Activated CD4-positive, alpha-beta T cell treated with anti-CD3 and anti-CD28 coated beads for 36 hours (primary cell): ENCODE results near the gene TMEM69. TPM values are rescaled to one million over a fixed set of nuclear protein-coding genes. Genes with fewer than 3 reads are reported as not detected.
"Not testable (repeated sequence)": the region's sequence is repeated elsewhere in the genome, so short reads cannot be mapped to it uniquely, and the experiment has no call there.

Experiments used
- ATAC-seq: fragments of 200-7000 bp; cut with Tn5 transposase; one replicate; pipeline ENCODE4 v1.10.0; 2021; ENCODE audit warnings: mild to moderate bottlenecking, moderate library complexity
- CTCF ChIA-PET: fragments of 350-600 bp; sonication (Branson Sonifier 250); formaldehyde crosslinking; loops from one replicate; lab custom pipeline; 2021; ENCODE audit warnings: antibody characterized with exemption; lab: Charles Lee
- POLR2A ChIA-PET: fragments of 350-600 bp; sonication (Branson Sonifier 250); formaldehyde crosslinking; loops from one replicate; lab custom pipeline; 2021; ENCODE audit warnings: antibody characterized with exemption, inconsistent platforms; lab: Charles Lee
- DNase-seq: peaks from one replicate; pipeline ENCODE4 v3.0.0-alpha.2; 2020
- H3K27ac Mint-ChIP-seq: one replicate; pipeline ENCODE4 v1.8.0; 2021; ENCODE audit warnings: mixed read lengths
- H3K27me3 Mint-ChIP-seq: one replicate; pipeline ENCODE4 v1.8.0; 2021; ENCODE audit warnings: mixed read lengths
- H3K36me3 Mint-ChIP-seq: one replicate; pipeline ENCODE4 v1.8.0; 2021; ENCODE audit warnings: low read depth, mixed read lengths
- H3K4me1 Mint-ChIP-seq: one replicate; pipeline ENCODE4 v1.8.0; 2021; ENCODE audit warnings: mixed read lengths
- H3K4me3 Mint-ChIP-seq: one replicate; pipeline ENCODE4 v1.8.0; 2021; ENCODE audit warnings: mild to moderate bottlenecking, moderate library complexity, mixed read lengths
- H3K9me3 Mint-ChIP-seq: one replicate; pipeline ENCODE4 v1.8.0; 2021; ENCODE audit warnings: low read depth, mixed read lengths
- intact Hi-C, 2 experiments: fragments of 100-400 bp; cut with DNase I in 1 of 2; cut with micrococcal nuclease in 1 of 2; formaldehyde crosslinking; loops; one replicate each; pipeline versions ENCODE4 v1.14.2 to v1.15.1; 2022 to 2024; cut with DNase I, micrococcal nuclease
- total RNA-seq, 2 experiments: library from RNA; stranded (reverse); gene quantifications; one replicate each; pipeline ENCODE4 v1.2.3, GENCODE V29; 2021

The TMEM69 gene
- total RNA-seq, 2 experiments from 2014 or later = 30.2 to 44.3 TPM

- ATAC-seq = no peak
- Mint-ChIP-seq H3K4me1 (peaks cover 79% of the 10 kb centered on the region), H3K9me3 (no peaks in the 10 kb centered on the region), H3K4me3 (no peak overlapping the region), H3K36me3 (peaks cover 6% of the 10 kb centered on the region), H3K27ac (no peak overlapping the region), H3K27me3 (no peaks in the 10 kb centered on the region)
- intact Hi-C loops = no loop called here
- POLR2A ChIA-PET = interaction anchor here (0.6 kb wide), 1 partner anchor 431 kb away, joined by 9 read pairs; no protein-coding TSS in a partner anchor
- DNase-seq = no peak
- CTCF ChIA-PET = interaction anchor here (1.2 to 2.0 kb wide), 2 partner anchors 7 to 318 kb away, joined by 3 to 10 read pairs; partner anchors contain the start of gene GPBP1L1
Measured at GRCh38 chr1:45678489-45678888, 9.5 kb upstream of the TMEM69 start.

- no peak overlapping the region for H3K4me3 Mint-ChIP-seq
- ATAC-seq = no peak
- intact Hi-C loops = no loop called here
- H3K36me3 Mint-ChIP-seq = peaks cover 1% of the 10 kb centered on the region
- H3K4me1 Mint-ChIP-seq = peaks cover 78% of the 10 kb centered on the region
- H3K27me3 Mint-ChIP-seq = no peaks in the 10 kb centered on the region
- no peak for DNase-seq
- ChIA-PET POLR2A (no interaction called here), CTCF (no interaction called here)
- no peak overlapping the region for H3K27ac Mint-ChIP-seq
- H3K9me3 Mint-ChIP-seq = no peaks in the 10 kb centered on the region
Measured at GRCh38 chr1:45679123-45679522, 8.9 kb upstream of the TMEM69 start.

DNA sequence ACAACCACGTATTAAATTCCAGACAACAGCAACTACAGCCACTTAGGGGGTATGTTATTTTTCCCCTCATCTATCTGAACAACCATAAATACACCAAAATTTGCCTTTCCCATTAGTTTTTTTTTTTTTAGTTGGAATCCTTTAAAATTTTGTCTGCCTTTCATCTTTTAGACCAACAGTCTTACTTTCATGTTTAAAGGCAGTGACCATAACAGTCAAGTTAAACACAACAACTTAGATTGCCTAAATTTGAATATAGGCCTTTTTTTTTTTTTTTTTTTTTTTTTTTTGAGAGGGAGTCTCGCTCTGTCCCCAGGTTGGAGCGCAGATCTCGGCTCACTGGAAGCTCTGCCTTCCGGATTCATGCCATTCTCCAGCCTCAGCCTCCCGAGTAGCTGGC lies 5.0 kb upstream of the TMEM69 start:
- ATAC-seq (no peak), DNase-seq (no peak)
- no peak overlapping the region for H3K27ac Mint-ChIP-seq
- peaks cover 10% of the 10 kb centered on the region for H3K36me3 Mint-ChIP-seq
- H3K4me1 Mint-ChIP-seq = peaks cover 63% of the 10 kb centered on the region
- intact Hi-C loops = loop anchor here in 1 of 2 experiments (10.0 kb wide), 1 partner anchor 922 kb away; the partner anchor contains the start of gene MKNK1
- ChIA-PET CTCF (no interaction called here), POLR2A (interaction anchor here (0.7 kb wide), 1 partner anchor 98 kb away, joined by 3 read pairs; no protein-coding TSS in a partner anchor)
- no peaks in the 10 kb centered on the region for H3K9me3 Mint-ChIP-seq
- H3K27me3 Mint-ChIP-seq = no peaks in the 10 kb centered on the region
- H3K4me3 Mint-ChIP-seq = no peak overlapping the region

DNA sequence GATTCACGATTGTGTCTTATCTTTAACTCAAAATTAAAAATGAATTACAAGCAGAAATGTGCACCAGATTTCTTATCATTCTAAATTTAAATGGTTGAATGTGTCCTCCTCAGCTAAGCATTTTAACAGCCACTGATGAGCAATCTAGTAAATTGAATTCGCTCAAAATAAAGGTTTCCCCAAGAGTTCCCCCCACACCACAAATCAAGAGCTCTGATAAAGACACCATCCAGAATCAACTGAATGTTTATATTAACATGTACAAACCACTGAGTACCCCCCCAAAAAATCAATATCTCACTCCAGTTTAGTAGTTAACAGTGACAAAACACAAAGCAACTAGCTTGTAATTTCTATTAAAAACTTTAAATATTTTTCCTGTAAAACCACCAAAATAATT lies 3.6 kb upstream of the TMEM69 start:
- Mint-ChIP-seq H3K4me1 (peaks cover 56% of the 10 kb centered on the region), H3K27me3 (no peaks in the 10 kb centered on the region), H3K9me3 (no peaks in the 10 kb centered on the region), H3K27ac (no peak overlapping the region), H3K4me3 (peak overlapping the region; percentile 87), H3K36me3 (peaks cover 15% of the 10 kb centered on the region)
- ATAC-seq (no peak), DNase-seq (no peak)
- ChIA-PET POLR2A (interaction anchor here (0.7 kb wide), 1 partner anchor 20 kb away, joined by 3 read pairs; no protein-coding TSS in a partner anchor), CTCF (interaction anchor here (0.8 to 1.0 kb wide), 2 partner anchors 29 to 76 kb away, joined by 4 to 6 read pairs; no protein-coding TSS in a partner anchor)
- intact Hi-C loops = loop anchor here in 1 of 2 experiments (10.0 kb wide), 1 partner anchor 920 kb away; the partner anchor contains the start of gene MKNK1

- H3K4me1 Mint-ChIP-seq = peaks cover 56% of the 10 kb centered on the region
- no peak for DNase-seq
Measured at GRCh38 chr1:45685308-45686014, 2.5 kb upstream of the TMEM69 start.

DNA sequence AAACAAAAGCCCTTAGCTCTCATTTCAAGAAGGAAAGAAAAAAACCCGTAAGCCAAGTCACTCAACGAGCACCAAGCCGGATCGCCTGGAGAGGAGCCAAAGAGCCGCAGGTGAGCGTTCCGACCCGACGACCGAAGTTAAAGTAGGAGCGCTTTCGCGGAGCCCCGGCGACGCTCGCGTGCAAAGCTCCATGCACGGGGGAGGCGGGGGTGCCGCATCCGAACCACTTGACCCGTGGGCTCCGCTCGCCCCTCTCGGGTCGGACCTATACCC lies 2.0 kb upstream of the TMEM69 start:
- Mint-ChIP-seq H3K4me3 (peak overlapping the region; percentile 87), H3K27me3 (no peaks in the 10 kb centered on the region), H3K36me3 (peaks cover 22% of the 10 kb centered on the region), H3K9me3 (no peaks in the 10 kb centered on the region), H3K4me1 (peaks cover 54% of the 10 kb centered on the region), H3K27ac (peak overlapping the region; percentile 95)
- ATAC-seq (no peak), DNase-seq (peak; percentile 82)
- ChIA-PET CTCF (interaction anchor here (0.6 to 1.5 kb wide), 12 partner anchors 8 to 347 kb away, joined by 3 to 10 read pairs (median 3); partner anchors contain the start of gene NASP), POLR2A (interaction anchor here (0.5 to 2.6 kb wide), 14 partner anchors 13 to 965 kb away, joined by 3 to 15 read pairs (median 4); partner anchors contain the start of genes HPDL, MUTYH, PRDX1 and RAD54L)
- intact Hi-C loops = loop anchor here (1.0 to 10.0 kb wide), 12 partner anchors 31 to 1654 kb away; partner anchors contain the start of genes IPP (in 1 of the 2), LRRC41 (in 1 of the 2), MKNK1 (in 1 of the 2) and NASP (in 1 of the 2)

More at GRCh38 chr1:45685308-45686014, 2.5 kb upstream of the TMEM69 start:
- Mint-ChIP-seq H3K27ac (peak overlapping the region; percentile 95), H3K27me3 (no peaks in the 10 kb centered on the region), H3K9me3 (no peaks in the 10 kb centered on the region), H3K36me3 (peaks cover 20% of the 10 kb centered on the region), H3K4me3 (peak overlapping the region; percentile 87)
- intact Hi-C loops = loop anchor here (1.0 to 10.0 kb wide), 12 partner anchors 31 to 1653 kb away; partner anchors contain the start of genes IPP (in 1 of the 2), LRRC41 (in 1 of the 2), MKNK1 (in 1 of the 2) and NASP (in 1 of the 2)
- POLR2A ChIA-PET = interaction anchor here (0.6 to 2.6 kb wide), 11 partner anchors 12 to 964 kb away, joined by 3 to 15 read pairs (median 4); partner anchors contain the start of genes HPDL, MUTYH, PRDX1 and RAD54L
- CTCF ChIA-PET = interaction anchor here (0.6 to 1.5 kb wide), 12 partner anchors 8 to 346 kb away, joined by 3 to 10 read pairs (median 3); partner anchors contain the start of gene NASP
- ATAC-seq = no peak

DNA sequence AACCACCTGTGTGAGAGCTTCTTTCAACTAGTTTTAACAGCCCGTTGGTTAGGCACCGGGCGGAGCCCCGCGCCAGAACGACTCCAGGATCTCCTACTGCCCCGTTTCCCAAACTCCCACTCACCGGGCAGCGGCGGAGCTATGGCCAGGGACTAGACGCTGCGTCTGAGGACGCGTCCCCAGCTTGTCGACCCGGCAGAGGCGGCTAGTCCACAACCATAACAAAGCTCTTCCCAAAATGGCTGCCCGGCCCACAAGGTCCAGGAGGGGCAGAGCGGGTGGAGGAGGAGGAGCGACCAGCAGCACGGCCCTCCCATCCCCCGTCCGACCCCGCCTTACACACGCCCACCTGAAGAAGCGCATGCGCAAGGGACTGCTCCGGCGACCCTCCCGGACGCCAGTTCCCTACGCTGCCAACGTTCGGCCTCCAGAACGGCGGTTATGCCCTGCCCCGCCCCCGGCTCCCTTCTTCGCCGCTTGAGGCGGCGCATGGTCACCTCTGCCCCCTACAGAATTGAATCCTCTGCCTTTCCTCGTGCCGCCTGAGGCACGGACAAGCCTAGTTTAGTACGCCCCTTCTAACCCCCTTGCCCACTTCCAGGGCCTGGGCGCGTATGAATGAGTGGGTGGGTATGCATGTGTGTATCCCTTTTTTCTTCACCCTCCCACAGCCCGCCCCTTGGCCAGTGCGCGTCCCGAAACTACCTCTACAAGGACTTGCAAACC lies 1.5 kb upstream of the TMEM69 start, which contains the start of gene GPBP1L1:
Gene GPBP1L1 (minus strand): TSS at position 246 of the 726 bp plus-strand sequence. CDS start 27,446 bp downstream, outside the sequence.
- ATAC-seq = peak; percentile 73
- Mint-ChIP-seq H3K4me1 (peaks cover 52% of the 10 kb centered on the region), H3K27ac (peak within 1 kb of the TSS; percentile 95), H3K27me3 (no peaks in the 10 kb centered on the region), H3K9me3 (no peaks in the 10 kb centered on the region), H3K4me3 (peak within 1 kb of the TSS; percentile 87), H3K36me3 (peaks cover 26% of the 10 kb centered on the region)
- DNase-seq = peak; percentile 99
- POLR2A ChIA-PET = interaction anchor here (0.5 to 2.6 kb wide), 15 partner anchors 13 to 965 kb away, joined by 3 to 15 read pairs (median 4); partner anchors contain the start of genes CCDC163, HPDL, MMACHC and MUTYH
- CTCF ChIA-PET = interaction anchor here (0.6 to 1.5 kb wide), 11 partner anchors 8 to 330 kb away, joined by 3 to 10 read pairs (median 4); partner anchors contain the start of gene NASP
- intact Hi-C loops = loop anchor here (1.0 to 10.0 kb wide), 20 partner anchors 32 to 1654 kb away; partner anchors contain the start of genes IPP (in 2 of the 2), NASP (in 2 of the 2), RAD54L (in 2 of the 2) and AKR1A1 (in 1 of the 2)

- peak overlapping the region; percentile 87 for H3K4me3 Mint-ChIP-seq
- no peaks in the 10 kb centered on the region for H3K27me3 Mint-ChIP-seq
- H3K9me3 Mint-ChIP-seq = no peaks in the 10 kb centered on the region
- peaks cover 47% of the 10 kb centered on the region for H3K4me1 Mint-ChIP-seq
- H3K36me3 Mint-ChIP-seq = peaks cover 29% of the 10 kb centered on the region
- CTCF ChIA-PET = interaction anchor here (0.6 kb wide), 1 partner anchor 296 kb away, joined by 4 read pairs; no protein-coding TSS in a partner anchor
- peak; percentile 98 for DNase-seq
- intact Hi-C loops = loop anchor here (1.0 to 10.0 kb wide), 19 partner anchors 32 to 1655 kb away; partner anchors contain the start of genes RAD54L (in 2 of the 2), AKR1A1 (in 1 of the 2), CCDC163 (in 1 of the 2) and IPP (in 1 of the 2)
- POLR2A ChIA-PET = interaction anchor here (0.6 to 2.6 kb wide), 6 partner anchors 65 to 616 kb away, joined by 3 to 15 read pairs (median 7); partner anchors contain the start of genes CCDC163, LRRC41, MMACHC and PRDX1
- peak; percentile 89 for ATAC-seq
- H3K27ac Mint-ChIP-seq = peak overlapping the region; percentile 95
Measured at GRCh38 chr1:45687014-45687753, 797 bp upstream of the TMEM69 start.

DNA sequence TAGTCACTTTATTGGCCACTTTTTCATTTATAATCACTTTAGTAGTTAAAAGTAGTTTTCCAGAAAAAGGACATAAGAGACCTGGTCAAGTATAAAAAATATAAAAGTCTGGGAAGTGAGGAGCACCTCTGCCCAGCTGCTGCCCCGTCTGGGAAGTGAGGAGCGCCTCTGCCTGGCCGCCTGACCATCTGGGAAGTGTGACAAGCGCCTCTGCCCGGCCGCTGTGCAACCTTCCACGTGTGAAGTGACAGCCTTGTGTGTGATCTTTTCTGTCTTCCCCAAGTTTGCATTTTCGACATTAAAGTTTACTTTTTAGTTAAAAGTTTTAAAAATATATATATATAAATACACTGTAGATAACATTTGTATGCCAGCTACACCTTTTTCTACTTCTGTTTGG lies 5.8 kb downstream of the TMEM69 start:
- CTCF ChIA-PET = interaction anchor here (0.7 kb wide), 1 partner anchor 123 kb away, joined by 4 read pairs; no protein-coding TSS in a partner anchor
- H3K27ac Mint-ChIP-seq, POLR2A ChIA-PET: not testable (repeated sequence)

More for the DNA sequence above, 5.8 kb downstream of the TMEM69 start:
- DNase-seq, H3K4me3 Mint-ChIP-seq, ATAC-seq, intact Hi-C loops, H3K27me3 Mint-ChIP-seq, H3K9me3 Mint-ChIP-seq: not testable (repeated sequence)
- H3K4me1 Mint-ChIP-seq = peaks cover 27% of the 10 kb centered on the region
- peaks cover 32% of the 10 kb centered on the region for H3K36me3 Mint-ChIP-seq
